ENCODE data around the gene EXD3.
"Not testable (repeated sequence)": the region's sequence is repeated elsewhere in the genome, so short reads cannot be mapped to it uniquely, and the experiment has no call there.

EXD3 gene

GRCh38 chr9:137353223-137354152, 69.5 kb downstream of the EXD3 start:
- Mint-ChIP-seq H3K4me1 (ENCODE audit: low read depth) (no peaks in the 10 kb centered on the region), H3K9me3 (ENCODE audit: low read depth) (no peaks in the 10 kb centered on the region), H3K27ac (no peak overlapping the region), H3K27me3 (no peaks in the 10 kb centered on the region), H3K4me3 (no peak overlapping the region), H3K36me3 (peaks cover 5% of the 10 kb centered on the region)

GRCh38 chr9:137352511-137353222, 70.3 kb downstream of the EXD3 start:
- Mint-ChIP-seq H3K36me3 (peaks cover 5% of the 10 kb centered on the region), H3K27ac (no peak overlapping the region), H3K9me3 (ENCODE audit: low read depth) (no peaks in the 10 kb centered on the region), H3K4me3 (no peak overlapping the region), H3K27me3 (no peaks in the 10 kb centered on the region), H3K4me1 (ENCODE audit: low read depth) (no peaks in the 10 kb centered on the region)

GRCh38 chr9:137351781-137352501, 71.0 kb downstream of the EXD3 start:
- H3K27me3 Mint-ChIP-seq, result no peaks in the 10 kb centered on the region
- H3K4me3 Mint-ChIP-seq, result no peak overlapping the region
- no peaks in the 10 kb centered on the region for H3K36me3 Mint-ChIP-seq
- no peaks in the 10 kb centered on the region for H3K9me3 Mint-ChIP-seq (ENCODE audit: low read depth)
- H3K4me1 Mint-ChIP-seq (ENCODE audit: low read depth), result no peaks in the 10 kb centered on the region
- no peak overlapping the region for H3K27ac Mint-ChIP-seq

DNA sequence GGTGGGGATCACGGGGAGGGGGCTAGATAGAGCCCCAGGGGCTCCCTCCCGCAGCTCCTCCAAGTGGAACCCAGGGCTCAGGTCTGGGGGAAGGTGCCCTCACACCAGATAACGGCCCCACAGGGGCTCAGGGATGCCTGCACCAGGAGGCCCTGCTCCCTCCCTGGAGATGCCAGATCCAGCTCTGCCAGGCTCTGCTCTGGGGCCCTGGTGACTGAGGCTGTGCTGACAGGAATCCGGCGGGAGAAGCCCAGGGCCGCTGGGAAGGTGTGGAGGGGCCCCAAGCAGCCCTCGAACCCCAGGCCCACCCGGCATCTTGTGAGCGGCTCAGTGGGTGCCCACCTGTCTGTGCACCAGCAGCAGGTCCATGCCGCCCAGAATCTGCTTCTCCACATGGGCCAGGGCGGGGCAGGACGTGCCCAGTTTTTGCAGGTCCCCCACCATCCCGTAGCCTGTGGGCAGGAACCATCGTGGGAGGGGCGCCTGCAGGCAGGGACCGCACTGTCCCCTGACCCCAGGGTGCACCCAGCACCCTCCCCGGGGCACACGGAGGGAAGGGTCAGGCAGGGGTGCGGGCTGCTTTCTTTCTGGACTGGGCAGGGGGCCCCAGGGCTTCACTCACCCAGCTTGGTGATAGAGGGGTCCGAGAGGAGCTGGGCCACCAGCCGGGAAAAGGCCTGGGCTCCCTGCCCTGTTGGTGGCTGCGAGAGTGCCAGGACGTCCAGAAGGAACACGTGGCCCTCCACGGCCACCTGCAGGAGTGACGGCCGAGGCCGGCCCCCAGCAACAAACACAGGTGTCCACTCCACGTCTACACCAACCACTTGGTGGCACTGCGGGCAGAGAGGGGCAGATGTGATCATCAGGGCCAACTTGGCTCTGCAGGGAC, 72.0 kb downstream of the EXD3 start:
- H3K9me3 Mint-ChIP-seq (ENCODE audit: low read depth), result no peaks in the 10 kb centered on the region
- no peak overlapping the region for H3K4me3 Mint-ChIP-seq
- H3K4me1 Mint-ChIP-seq (ENCODE audit: low read depth), result no peaks in the 10 kb centered on the region
- H3K27me3 Mint-ChIP-seq, result no peaks in the 10 kb centered on the region
- peaks cover 4% of the 10 kb centered on the region for H3K36me3 Mint-ChIP-seq
- no peak overlapping the region for H3K27ac Mint-ChIP-seq

DNA sequence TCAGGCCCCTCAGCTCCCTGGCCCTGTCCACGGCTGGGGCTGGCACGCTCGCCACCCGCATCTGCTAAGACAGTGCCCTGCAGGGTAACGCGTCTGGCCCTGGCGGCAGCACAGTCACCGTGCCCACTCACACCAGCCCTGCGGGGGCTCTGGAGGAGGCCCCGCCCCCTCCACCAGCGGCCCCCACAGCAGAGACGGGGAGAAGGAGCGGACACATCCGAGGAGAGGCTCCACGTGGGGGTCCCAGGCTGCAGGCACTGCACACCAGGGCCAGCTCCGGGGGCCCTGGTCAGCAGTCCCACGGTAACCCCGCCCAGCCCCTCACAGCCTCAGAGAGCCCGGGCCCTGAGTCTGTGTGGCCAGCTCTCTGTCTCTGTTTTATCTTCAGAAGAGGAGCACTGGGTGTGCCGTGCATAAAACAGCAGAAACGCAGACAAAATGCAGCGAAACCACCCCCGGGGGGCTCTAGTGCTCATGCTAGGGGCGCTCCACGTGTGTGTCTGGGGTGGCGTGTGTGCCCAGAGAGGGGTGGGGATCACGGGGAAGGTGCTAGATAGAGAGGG, 73.4 kb downstream of the EXD3 start:
- H3K27me3 Mint-ChIP-seq, result no peaks in the 10 kb centered on the region
- no peak overlapping the region for H3K4me3 Mint-ChIP-seq
- no peaks in the 10 kb centered on the region for H3K4me1 Mint-ChIP-seq (ENCODE audit: low read depth)
- no peaks in the 10 kb centered on the region for H3K9me3 Mint-ChIP-seq (ENCODE audit: low read depth)
- H3K27ac Mint-ChIP-seq, result no peak overlapping the region
- peaks cover 7% of the 10 kb centered on the region for H3K36me3 Mint-ChIP-seq

DNA sequence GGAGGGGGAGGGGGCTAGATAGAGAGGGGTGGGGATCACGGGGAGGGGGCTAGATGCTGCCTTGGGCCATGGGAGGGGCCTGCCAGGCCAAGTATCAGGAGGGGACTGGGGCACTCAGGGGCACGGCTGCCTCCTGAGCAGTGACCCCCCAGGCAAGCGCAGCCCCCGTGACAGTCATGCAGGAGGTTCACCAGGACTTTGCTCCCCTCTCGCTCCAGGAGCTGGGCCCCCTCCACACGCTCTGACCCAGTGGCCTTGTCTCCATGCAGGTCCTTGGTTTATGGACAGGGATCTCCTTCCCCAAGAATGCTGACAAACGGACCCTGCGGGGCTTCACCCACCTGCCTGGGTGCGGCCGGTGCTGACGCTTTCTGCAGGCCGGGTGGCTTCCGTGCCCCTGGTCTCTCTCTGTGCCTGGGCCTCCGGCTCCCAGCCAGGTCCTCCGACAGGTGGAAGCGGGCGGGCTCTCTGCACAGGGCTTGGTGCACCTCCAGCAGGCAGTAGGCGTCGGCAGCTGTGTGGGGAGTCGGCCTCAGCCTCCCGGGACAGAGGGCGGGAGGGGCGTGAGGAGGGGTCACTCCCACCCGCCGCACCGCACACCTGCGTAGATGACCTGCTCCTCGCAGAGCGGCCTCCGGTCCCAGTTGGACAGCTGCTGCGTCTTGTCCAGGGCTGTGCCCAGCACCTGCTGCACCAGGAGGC, 74.0 kb downstream of the EXD3 start:
- no peaks in the 10 kb centered on the region for H3K9me3 Mint-ChIP-seq (ENCODE audit: low read depth)
- H3K4me1 Mint-ChIP-seq (ENCODE audit: low read depth), result no peaks in the 10 kb centered on the region
- H3K4me3 Mint-ChIP-seq, result no peak overlapping the region
- no peaks in the 10 kb centered on the region for H3K27me3 Mint-ChIP-seq
- peaks cover 7% of the 10 kb centered on the region for H3K36me3 Mint-ChIP-seq
- H3K27ac Mint-ChIP-seq, result no peak overlapping the region

DNA sequence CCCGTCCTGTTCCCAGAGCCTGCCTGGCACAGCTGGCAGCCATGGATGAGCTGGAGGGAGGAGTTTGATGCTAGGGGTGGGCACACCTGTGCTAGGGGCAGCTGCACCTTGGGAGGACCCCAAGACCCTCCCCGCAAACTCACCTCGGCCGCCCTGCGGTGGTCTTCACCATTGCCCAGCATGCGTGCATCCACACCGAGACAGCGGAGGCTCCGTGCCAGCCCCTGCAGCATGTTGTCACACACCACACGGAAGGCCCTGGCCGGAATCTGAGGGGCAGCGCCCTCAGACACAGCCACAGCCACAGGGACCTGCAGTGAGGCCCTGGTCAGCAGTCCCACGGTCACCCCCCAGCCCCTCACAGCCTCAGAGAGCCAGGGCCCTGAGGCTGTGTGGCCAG, 75.0 kb downstream of the EXD3 start:
- Mint-ChIP-seq H3K27ac (no peak overlapping the region), H3K36me3 (peaks cover 7% of the 10 kb centered on the region), H3K9me3 (ENCODE audit: low read depth) (no peaks in the 10 kb centered on the region), H3K4me3 (no peak overlapping the region), H3K4me1 (ENCODE audit: low read depth) (no peaks in the 10 kb centered on the region), H3K27me3 (no peaks in the 10 kb centered on the region)

GRCh38 chr9:137342482-137342881, 80.5 kb downstream of the EXD3 start:
- no peaks in the 10 kb centered on the region for H3K27me3 Mint-ChIP-seq
- H3K36me3 Mint-ChIP-seq, result peaks cover 7% of the 10 kb centered on the region
- no peak overlapping the region for H3K27ac Mint-ChIP-seq
- no peak overlapping the region for H3K4me3 Mint-ChIP-seq
- peaks cover 3% of the 10 kb centered on the region for H3K4me1 Mint-ChIP-seq (ENCODE audit: low read depth)
- no peaks in the 10 kb centered on the region for H3K9me3 Mint-ChIP-seq (ENCODE audit: low read depth)

GRCh38 chr9:137341227-137341626, 81.7 kb downstream of the EXD3 start:
- Mint-ChIP-seq H3K4me3 (no peak overlapping the region), H3K4me1 (ENCODE audit: low read depth) (peaks cover 3% of the 10 kb centered on the region), H3K36me3 (peaks cover 3% of the 10 kb centered on the region), H3K27me3 (no peaks in the 10 kb centered on the region), H3K9me3 (ENCODE audit: low read depth) (no peaks in the 10 kb centered on the region), H3K27ac (no peak overlapping the region)

DNA sequence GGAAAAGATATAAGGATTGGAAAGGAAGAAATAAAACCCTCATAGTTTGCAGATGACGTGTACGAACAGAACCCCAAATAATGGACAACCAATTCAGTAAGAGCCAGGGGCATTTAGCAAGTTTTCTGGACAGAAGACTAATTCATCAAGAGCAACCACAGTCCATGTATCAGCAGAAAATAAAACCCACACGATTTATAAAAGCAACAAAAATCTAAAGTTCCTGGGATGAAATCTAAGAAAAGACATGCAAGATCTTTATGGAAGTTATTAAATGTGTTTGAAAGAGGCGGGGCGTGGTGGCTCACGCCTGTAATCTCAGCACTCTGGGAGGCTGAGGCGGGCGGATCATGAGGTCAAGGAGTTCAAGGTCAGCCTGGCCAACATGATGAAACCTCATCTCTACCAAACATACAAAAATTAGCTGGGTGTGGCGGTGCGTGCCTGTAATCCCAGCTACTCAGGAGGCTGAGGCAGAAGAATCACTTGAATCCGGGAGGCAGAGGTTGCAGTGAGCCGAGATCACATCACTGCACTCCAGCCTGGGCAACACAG, 83.0 kb downstream of the EXD3 start:
- H3K4me3 Mint-ChIP-seq; H3K4me1 Mint-ChIP-seq (ENCODE audit: low read depth); H3K27ac Mint-ChIP-seq; H3K36me3 Mint-ChIP-seq; H3K9me3 Mint-ChIP-seq (ENCODE audit: low read depth); H3K27me3 Mint-ChIP-seq: not testable (repeated sequence)

- Mint-ChIP-seq H3K9me3 (ENCODE audit: low read depth) (no peaks in the 10 kb centered on the region), H3K27me3 (no peaks in the 10 kb centered on the region), H3K4me1 (ENCODE audit: low read depth) (peaks cover 3% of the 10 kb centered on the region), H3K4me3 (no peak overlapping the region), H3K27ac (no peak overlapping the region), H3K36me3 (peaks cover 7% of the 10 kb centered on the region)
Observed at GRCh38 chr9:137339045-137339907, 83.7 kb downstream of the EXD3 start.

- H3K4me3 Mint-ChIP-seq, result no peak overlapping the region
- peaks cover 7% of the 10 kb centered on the region for H3K36me3 Mint-ChIP-seq
- peaks cover 3% of the 10 kb centered on the region for H3K4me1 Mint-ChIP-seq (ENCODE audit: low read depth)
- H3K27ac Mint-ChIP-seq, result no peak overlapping the region
- no peaks in the 10 kb centered on the region for H3K27me3 Mint-ChIP-seq
- no peaks in the 10 kb centered on the region for H3K9me3 Mint-ChIP-seq (ENCODE audit: low read depth)
Observed at GRCh38 chr9:137336735-137337134, 86.2 kb downstream of the EXD3 start.
